H1 (cell line): ENCODE results near the gene CEP68. TPM values are rescaled to one million over a fixed set of nuclear protein-coding genes. Genes with fewer than 3 reads are reported as not detected.

ENCODE experiments used
- CTCF ChIA-PET: fragments of 300-600 bp; sonication (Branson Sonifier 250); formaldehyde crosslinking; loops from one replicate; lab custom pipeline; 2021; ENCODE audit not compliant: partially characterized antibody; lab: Charles Lee
- POLR2A ChIA-PET: fragments of 300-600 bp; sonication (Branson Sonifier 250); formaldehyde crosslinking; loops from one replicate; lab custom pipeline; 2021; ENCODE audit warnings: inconsistent platforms; ENCODE audit not compliant: partially characterized antibody; lab: Charles Lee
- DNase-seq, 2 experiments: peaks; one replicate each; pipeline versions ENCODE4 v3.0.0 to v3.0.0-alpha.2; 2010 to 2022; ENCODE audit warnings: low spot score in 2 of 2, low read depth in 1 of 2, mixed read lengths in 1 of 2
- FAIRE-seq: peaks from 2 replicates; lab custom pipeline; 2011; peaks lifted over from hg19 to GRCh38; lab: Jason Lieb, UNC
- H2AFZ ChIP-seq: 2 replicates; pipeline ENCODE4 v1.8.1; 2012; ENCODE audit warnings: low read length, inconsistent platforms
- H2AK5ac ChIP-seq: 2 replicates; pipeline ENCODE4 v1.6.1; 2013; ENCODE audit warnings: low read depth, low read length
- H2BK120ac ChIP-seq: replicated peaks from 2 replicates; pipeline ENCODE3; 2013; ENCODE audit warnings: low read depth, low read length, inconsistent platforms
- H2BK12ac ChIP-seq: 2 replicates; pipeline ENCODE4 v1.6.1; 2013; ENCODE audit warnings: low read depth, low read length
- H2BK15ac ChIP-seq: 2 replicates; pipeline ENCODE4 v1.6.1; 2013; ENCODE audit warnings: low read length
- H2BK20ac ChIP-seq: 2 replicates; pipeline ENCODE4 v1.6.1; 2013; ENCODE audit warnings: low read length
- H2BK5ac ChIP-seq: 2 replicates; pipeline ENCODE4 v1.6.1; 2013; ENCODE audit warnings: low read depth, low read length
- H3K14ac ChIP-seq: 2 replicates; pipeline ENCODE4 v1.6.1; 2013; ENCODE audit warnings: inconsistent platforms; ENCODE audit not compliant: insufficient read length
- H3K18ac ChIP-seq: 2 replicates; pipeline ENCODE4 v1.6.1; 2013; ENCODE audit warnings: low read length; ENCODE audit errors: extremely low read depth
- H3K23ac ChIP-seq: 2 replicates; pipeline ENCODE4 v1.6.1; 2013; ENCODE audit warnings: inconsistent platforms; ENCODE audit not compliant: insufficient read length
- H3K23me2 ChIP-seq: 2 replicates; pipeline ENCODE4 v1.6.1; 2013; ENCODE audit warnings: low read depth, low read length
- H3K27ac ChIP-seq: 2 replicates; pipeline ENCODE4 v1.6.1; 2011; ENCODE audit warnings: low read depth, low read length, inconsistent platforms
- H3K27me3 ChIP-seq, 4 experiments: replicated peaks in 1 of 4; 1 replicate in 1 of 4; 2 replicates in 3 of 4; pipeline versions ENCODE4 v1.6.1 to v1.8.1; 2011 to 2013; ENCODE audit warnings: low read length in 3 of 4, mild to moderate bottlenecking in 3 of 4, inconsistent platforms in 2 of 4, mixed read lengths in 2 of 4, moderate library complexity in 1 of 4; ENCODE audit not compliant: control insufficient read depth in 3 of 4, insufficient read depth in 3 of 4; ENCODE audit errors: extremely low read depth in 1 of 4
- H3K36me3 ChIP-seq, 4 experiments: 2 replicates each; pipeline versions ENCODE4 v1.6.1 to v1.8.1; 2011 to 2013; ENCODE audit warnings: mild to moderate bottlenecking in 4 of 4, low read length in 3 of 4, moderate library complexity in 2 of 4, control low read depth in 1 of 4, inconsistent platforms in 1 of 4; ENCODE audit not compliant: insufficient read depth in 4 of 4, control insufficient read depth in 2 of 4
- H3K4ac ChIP-seq: replicated peaks from 2 replicates; pipeline ENCODE3; 2013; ENCODE audit warnings: low read length, low read depth, mixed read lengths, inconsistent platforms; ENCODE audit not compliant: insufficient read length
- H3K4me1 ChIP-seq, 4 experiments: replicated peaks in 1 of 4; 1 replicate in 1 of 4; 2 replicates in 3 of 4; pipeline versions ENCODE4 v1.6.1 to v1.8.1; 2011 to 2013; ENCODE audit warnings: low read length in 3 of 4, inconsistent platforms in 2 of 4, mixed read lengths in 1 of 4; ENCODE audit not compliant: insufficient read depth in 4 of 4, control insufficient read depth in 3 of 4
- H3K4me2 ChIP-seq, 2 experiments: 2 replicates each; pipeline versions ENCODE4 v1.6.1 to v1.8.1; 2011 to 2013; ENCODE audit warnings: low read depth in 2 of 2, low read length in 2 of 2, control low read depth in 1 of 2, inconsistent platforms in 1 of 2, mild to moderate bottlenecking in 1 of 2; ENCODE audit not compliant: insufficient read depth in 1 of 2
- H3K4me3 ChIP-seq, 4 experiments: fragments of 200-600, 300-600 bp in 1 of 4; sonication (generic), shearing (Covaris generic), sonication (Bioruptor Twin) in 1 of 4; 2 replicates each; pipeline versions ENCODE4 v1.5.1 to v1.8.1; 2011 to 2016; ENCODE audit warnings: low read length in 4 of 4, low read depth in 3 of 4, control low read depth in 2 of 4, inconsistent platforms in 2 of 4, mild to moderate bottlenecking in 2 of 4, mixed read lengths in 1 of 4, moderate library complexity in 1 of 4; ENCODE audit not compliant: insufficient read depth in 2 of 4; ENCODE audit errors: extremely low read depth in 1 of 4
- H3K56ac ChIP-seq: replicated peaks from 2 replicates; pipeline ENCODE3; 2013; ENCODE audit warnings: low read depth, mild to moderate bottlenecking, mixed read lengths, low read length, inconsistent platforms; ENCODE audit not compliant: insufficient read length
- H3K79me1 ChIP-seq: 2 replicates; pipeline ENCODE4 v1.6.1; 2013; ENCODE audit warnings: low read depth, low read length, control low read depth
- H3K79me2 ChIP-seq, 2 experiments: 2 replicates each; pipeline versions ENCODE4 v1.6.1 to v1.8.1; 2012 to 2013; ENCODE audit warnings: low read length in 2 of 2, mild to moderate bottlenecking in 2 of 2, inconsistent platforms in 1 of 2; ENCODE audit not compliant: insufficient read depth in 2 of 2, control insufficient read depth in 1 of 2
- H3K9ac ChIP-seq, 4 experiments: replicated peaks in 1 of 4; 1 replicate in 1 of 4; 2 replicates in 3 of 4; pipeline versions ENCODE4 v1.6.1 to v1.8.1; 2011 to 2013; ENCODE audit warnings: low read depth in 3 of 4, low read length in 3 of 4, control low read depth in 2 of 4, mild to moderate bottlenecking in 2 of 4, moderate library complexity in 2 of 4, inconsistent platforms in 1 of 4; ENCODE audit errors: extremely low read depth in 1 of 4
- H3K9me3 ChIP-seq, 2 experiments: 2 replicates each; pipeline versions ENCODE4 v1.6.1 to v1.8.1; 2012 to 2013; ENCODE audit warnings: mild to moderate bottlenecking in 2 of 2, moderate library complexity in 2 of 2, control low read depth in 1 of 2, inconsistent platforms in 1 of 2, low read depth in 1 of 2, low read length in 1 of 2, mixed read lengths in 1 of 2; ENCODE audit not compliant: insufficient read depth in 2 of 2
- H4K20me1 ChIP-seq, 2 experiments: replicated peaks in 1 of 2; 2 replicates each; pipeline versions ENCODE3 to v1.8.1; 2011 to 2013; ENCODE audit warnings: inconsistent platforms in 2 of 2, low read length in 2 of 2, mild to moderate bottlenecking in 1 of 2; ENCODE audit not compliant: insufficient read depth in 2 of 2, control insufficient read depth in 1 of 2
- H4K5ac ChIP-seq: 2 replicates; pipeline ENCODE4 v1.6.1; 2013; ENCODE audit warnings: low read length, low read depth, mixed read lengths, inconsistent platforms; ENCODE audit not compliant: insufficient read length
- H4K8ac ChIP-seq: 2 replicates; pipeline ENCODE4 v1.8.0; 2013; ENCODE audit warnings: mild to moderate bottlenecking, moderate library complexity, low read length, inconsistent platforms; ENCODE audit not compliant: insufficient read depth; ENCODE audit errors: extremely low read depth
- H4K91ac ChIP-seq: replicated peaks from 2 replicates; pipeline ENCODE3; 2013; ENCODE audit warnings: low read length, mixed read lengths, inconsistent platforms; ENCODE audit not compliant: insufficient read length
- CBX8 ChIP-seq: fragments of 300-800, 300-1000 bp; sonication (generic); IDR thresholded peaks from 2 replicates; pipeline ENCODE4 v1.7.1; 2016; ENCODE audit warnings: low read depth, low read length, borderline replicate concordance
- KDM1A ChIP-seq: fragments of 200-600, 300-600 bp; sonication (generic); IDR thresholded peaks from 2 replicates; pipeline ENCODE4 v1.7.1; 2016; ENCODE audit warnings: mild to moderate bottlenecking, low read length, borderline replicate concordance
- KDM4A ChIP-seq: IDR thresholded peaks from one replicate; pipeline ENCODE4 v1.7.1; 2012; ENCODE audit warnings: low read depth, mild to moderate bottlenecking, moderate library complexity, low read length, inconsistent platforms; ENCODE audit not compliant: severe bottlenecking
- NANOG ChIP-seq: IDR thresholded peaks from 2 replicates; pipeline ENCODE4 v1.6.1; 2011; ENCODE audit warnings: low read length, low read depth, mild to moderate bottlenecking, inconsistent platforms; ENCODE audit not compliant: insufficient read depth, poor library complexity, severe bottlenecking
- RBBP5 ChIP-seq: IDR thresholded peaks from 2 replicates; pipeline ENCODE4 v1.7.1; 2012; ENCODE audit warnings: low read depth, mild to moderate bottlenecking, inconsistent platforms, low read length, moderate library complexity, borderline replicate concordance
- SAP30 ChIP-seq: fragments of 300-600 bp; sonication (generic); IDR thresholded peaks from 2 replicates; pipeline ENCODE4 v1.7.1; 2012; ENCODE audit warnings: low read length, moderate library complexity, mild to moderate bottlenecking, inconsistent platforms; ENCODE audit not compliant: insufficient read depth, insufficient replicate concordance
- SIN3A ChIP-seq, 2 experiments: IDR thresholded peaks in 1 of 2; conservative IDR thresholded peaks in 1 of 2; 2 replicates each; pipeline ENCODE4 v1.6.1; 2011 to 2012; ENCODE audit warnings: low read length in 2 of 2, improper control_type of control experiment in 1 of 2, low read depth in 1 of 2, mild to moderate bottlenecking in 1 of 2
- TAF1 ChIP-seq: IDR thresholded peaks from 2 replicates; pipeline ENCODE4 v1.6.1; 2011; ENCODE audit warnings: mild to moderate bottlenecking, low read depth, low read length
- TEAD4 ChIP-seq: IDR thresholded peaks from 2 replicates; pipeline ENCODE4 v1.6.1; 2012; ENCODE audit warnings: low read depth, low read length, inconsistent platforms, mixed read lengths
- ZNF274 ChIP-seq: IDR thresholded peaks from 2 replicates; pipeline ENCODE4 v1.7.0; 2012; ENCODE audit warnings: low read length, borderline replicate concordance; ENCODE audit errors: extremely low read depth
- WGBS, 2 experiments: shearing (Covaris generic) in 1 of 2; methylation state at CpG; one replicate each; pipeline versions ENCODE4 v1.1.6 to v1.1.7; 2013 to 2015; ENCODE audit warnings: low lambda C conversion rate in 2 of 2, mixed read lengths in 2 of 2, inconsistent platforms in 1 of 2, low coverage in 1 of 2, missing lambda C conversion rate in 1 of 2; ENCODE audit not compliant: insufficient replicate concordance in 2 of 2, insufficient coverage in 1 of 2, insufficient read length in 1 of 2; ENCODE audit errors: extremely low coverage in 1 of 2, missing lambda C conversion rate in 1 of 2; 5-methylcytosine and 5-hydroxymethylcytosine counted together
- polyA plus RNA-seq, 7 experiments: library from polyadenylated mRNA; depleted of rRNA in 3 of 7; stranded (reverse) in 5 of 7; unstranded in 2 of 7; fragments of >200 nt in 5 of 7; fragments of 200-250 nt in 2 of 7; gene quantifications; 1 replicate in 5 of 7; 2 replicates in 1 of 7; 4 replicates in 1 of 7; pipeline versions ENCODE4 v1.2.1 to v1.2.3, GENCODE V29; 2011 to 2013; ENCODE audit warnings: missing spikeins in 2 of 7, mixed read lengths in 2 of 7
- total RNA-seq: library from RNA; stranded (reverse); fragmentation: NEBNext Ultra II Directional; extraction: Animal tissue kit (Norgen Biotek cat#: 25700); gene quantifications from 2 replicates; pipeline ENCODE4 v1.2.1, GENCODE V29; 2021
- TF ChIP-seq, protein P1 (sequence below): IDR thresholded peaks from 2 replicates; pipeline ENCODE4 v1.6.1; 2012; ENCODE audit warnings: inconsistent platforms

The CEP68 gene
- total and polyA plus RNA-seq, 2 of the 8 experiments (the other 6 are each of a cell fraction or from before 2014, with no cell fraction given), result 23.2 to 24.7 TPM

DNA sequence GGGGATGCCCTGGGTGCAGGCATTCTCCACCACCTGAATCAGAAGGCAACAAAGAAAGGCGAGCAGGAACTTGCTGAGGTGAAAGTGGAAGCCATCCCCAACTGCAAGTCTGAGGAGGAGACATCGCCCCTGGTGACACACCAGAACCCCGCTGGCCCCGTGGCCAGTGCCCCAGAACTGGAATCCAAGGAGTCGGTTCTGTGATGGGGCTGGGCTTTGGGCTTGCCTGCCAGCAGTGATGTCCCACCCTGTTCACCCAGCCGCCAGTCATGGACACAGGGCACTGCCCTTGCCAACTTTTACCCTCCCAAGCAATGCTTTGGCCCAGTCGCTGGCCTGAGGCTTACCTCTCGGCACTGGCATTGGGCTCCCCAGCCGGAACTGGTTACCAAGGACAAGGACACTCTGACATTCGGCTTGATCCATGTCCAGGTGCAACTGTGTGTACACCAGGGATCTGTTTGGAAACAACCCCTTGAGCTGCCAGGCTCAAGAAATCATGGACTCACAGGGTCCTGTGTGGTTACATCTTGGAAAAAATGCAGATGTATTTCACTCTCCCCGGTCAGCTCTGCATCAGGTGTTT lies 35.2 kb upstream of the CEP68 start:
- Histone ChIP-seq H2AK5ac (no peak overlapping the region), H2BK15ac (no peak overlapping the region), H3K36me3 (no peaks in the 10 kb centered on the region), H2BK12ac (no peak overlapping the region), H2BK5ac (no peak overlapping the region), H3K4ac (no peak overlapping the region), H3K56ac (no peak overlapping the region), H3K79me1 (peaks cover 2% of the 10 kb centered on the region; the same call in 1 of the 2 replicates), H4K20me1 (peaks cover 2 to 5% of the 10 kb centered on the region in 2 experiments), H3K9me3 (no peaks in the 10 kb centered on the region), H4K8ac (no peak overlapping the region), H3K9ac (no peak overlapping the region), H3K27me3 (no peaks in the 10 kb centered on the region), H3K4me1 (peaks cover 0 to 3% (median 0%) of the 10 kb centered on the region in 4 experiments; a peak in 1 of 7 replicates), H3K14ac (no peak overlapping the region), H3K4me2 (no peak overlapping the region), H3K23ac (no peak overlapping the region), H2BK20ac (no peak overlapping the region), H3K23me2 (no peaks in the 10 kb centered on the region), H3K4me3 (no peak overlapping the region), H3K18ac (no peak overlapping the region), H2AFZ (no peak overlapping the region), H4K5ac (no peak overlapping the region), H3K79me2 (no peaks in the 10 kb centered on the region)
- DNase-seq (no peak), FAIRE-seq (no peak)
- ChIA-PET POLR2A (interaction anchor here (0.9 kb wide), 1 partner anchor 11 kb away, joined by 3 read pairs; no protein-coding TSS in a partner anchor), CTCF (interaction anchor here (0.7 to 2.9 kb wide), 7 partner anchors 9 to 107 kb away, joined by 3 to 8 read pairs (median 4); no protein-coding TSS in a partner anchor)
- 84% methylated on average over 9 of the region's 11 CpGs; no CpG with 5 or more reads in 1 of the 2 experiments for WGBS, 2 experiments
- no peak for TF ChIP-seq TEAD4
- TF ChIP-seq CBX8, result no peak
- TF ChIP-seq RBBP5, result no peak
- TF ChIP-seq TAF1, result no peak
- no peak for TF ChIP-seq SIN3A (conservative IDR thresholded peaks at IDR 0.05 in 1 of 2, IDR thresholded peaks at IDR 0.05 in 1 of 2; ENCODE audit: low read depth in 1 of 2, low read length in 2 of 2)
- no peak for TF ChIP-seq KDM4A
- TF ChIP-seq, protein P1, sequence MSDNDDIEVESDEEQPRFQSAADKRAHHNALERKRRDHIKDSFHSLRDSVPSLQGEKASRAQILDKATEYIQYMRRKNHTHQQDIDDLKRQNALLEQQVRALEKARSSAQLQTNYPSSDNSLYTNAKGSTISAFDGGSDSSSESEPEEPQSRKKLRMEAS, result no peak
- no peak for TF ChIP-seq SAP30
- no peak for TF ChIP-seq KDM1A
- TF ChIP-seq ZNF274, result no peak
- TF ChIP-seq NANOG, result no peak
- TF ChIP-seq, all 59 proteins: peak for 0
- no peak overlapping the region for H4K91ac ChIP-seq
- H2BK120ac ChIP-seq, result no peak overlapping the region
- H3K27ac ChIP-seq, result no peak overlapping the region
